ENCODE measurements around the gene ADAM12.

Gene ADAM12

GRCh38 chr10:126421756-126422256 lies 33.5 kb upstream of the ADAM12 start:
- peak; percentile 63 for DNase-seq (ENCODE audit: extremely low read depth, low read depth)
- TF ChIP-seq, protein P1, sequence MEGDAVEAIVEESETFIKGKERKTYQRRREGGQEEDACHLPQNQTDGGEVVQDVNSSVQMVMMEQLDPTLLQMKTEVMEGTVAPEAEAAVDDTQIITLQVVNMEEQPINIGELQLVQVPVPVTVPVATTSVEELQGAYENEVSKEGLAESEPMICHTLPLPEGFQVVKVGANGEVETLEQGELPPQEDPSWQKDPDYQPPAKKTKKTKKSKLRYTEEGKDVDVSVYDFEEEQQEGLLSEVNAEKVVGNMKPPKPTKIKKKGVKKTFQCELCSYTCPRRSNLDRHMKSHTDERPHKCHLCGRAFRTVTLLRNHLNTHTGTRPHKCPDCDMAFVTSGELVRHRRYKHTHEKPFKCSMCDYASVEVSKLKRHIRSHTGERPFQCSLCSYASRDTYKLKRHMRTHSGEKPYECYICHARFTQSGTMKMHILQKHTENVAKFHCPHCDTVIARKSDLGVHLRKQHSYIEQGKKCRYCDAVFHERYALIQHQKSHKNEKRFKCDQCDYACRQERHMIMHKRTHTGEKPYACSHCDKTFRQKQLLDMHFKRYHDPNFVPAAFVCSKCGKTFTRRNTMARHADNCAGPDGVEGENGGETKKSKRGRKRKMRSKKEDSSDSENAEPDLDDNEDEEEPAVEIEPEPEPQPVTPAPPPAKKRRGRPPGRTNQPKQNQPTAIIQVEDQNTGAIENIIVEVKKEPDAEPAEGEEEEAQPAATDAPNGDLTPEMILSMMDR (IDR thresholded peaks at IDR 0.05; ENCODE audit: low read depth, low read length, missing control alignments), result no peak
- H3K4me3 ChIP-seq (replicated peaks; ENCODE audit: low read depth, low read length), result no peak overlapping the region

DNA sequence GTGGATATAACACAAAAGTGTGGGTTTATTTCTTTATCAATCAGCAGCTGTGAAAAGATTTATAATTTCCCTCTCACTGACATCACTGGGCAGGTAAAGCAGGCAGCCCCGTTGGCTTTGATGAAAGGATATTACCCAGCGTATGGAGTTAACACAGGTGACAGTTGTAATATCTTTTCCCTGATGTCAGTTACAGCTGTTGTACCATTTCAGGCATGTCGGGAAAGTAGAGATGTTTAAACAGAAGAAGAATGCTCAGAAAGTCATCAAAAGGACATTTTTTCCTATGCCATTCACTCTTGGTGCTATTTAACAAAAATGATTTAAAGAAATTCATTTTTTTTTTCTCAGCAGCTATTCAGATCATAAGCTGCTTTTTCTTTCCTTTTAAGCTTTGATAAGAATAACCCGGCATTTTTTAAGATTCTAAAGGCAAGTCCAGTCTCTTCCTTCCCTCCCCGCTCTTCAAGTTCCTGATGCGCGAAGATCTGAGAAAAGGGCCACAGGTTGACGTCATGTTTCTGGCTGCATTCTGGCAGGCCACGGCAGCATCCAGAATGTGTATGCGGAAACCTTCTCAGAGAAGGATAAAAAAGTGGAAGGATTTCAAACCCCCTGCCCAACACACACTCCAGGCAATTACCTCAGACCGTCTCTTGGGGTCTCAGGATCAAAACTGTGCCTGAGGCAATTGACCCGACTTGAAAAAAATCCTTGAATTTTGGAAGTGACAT lies 32.5 kb upstream of the ADAM12 start:
- no peak overlapping the region for H3K4me3 ChIP-seq (replicated peaks; ENCODE audit: low read depth, low read length)
- TF ChIP-seq, protein P1 (IDR thresholded peaks at IDR 0.05; ENCODE audit: low read depth, low read length, missing control alignments), result no peak
- no peak for DNase-seq (ENCODE audit: extremely low read depth, low read depth)

DNA sequence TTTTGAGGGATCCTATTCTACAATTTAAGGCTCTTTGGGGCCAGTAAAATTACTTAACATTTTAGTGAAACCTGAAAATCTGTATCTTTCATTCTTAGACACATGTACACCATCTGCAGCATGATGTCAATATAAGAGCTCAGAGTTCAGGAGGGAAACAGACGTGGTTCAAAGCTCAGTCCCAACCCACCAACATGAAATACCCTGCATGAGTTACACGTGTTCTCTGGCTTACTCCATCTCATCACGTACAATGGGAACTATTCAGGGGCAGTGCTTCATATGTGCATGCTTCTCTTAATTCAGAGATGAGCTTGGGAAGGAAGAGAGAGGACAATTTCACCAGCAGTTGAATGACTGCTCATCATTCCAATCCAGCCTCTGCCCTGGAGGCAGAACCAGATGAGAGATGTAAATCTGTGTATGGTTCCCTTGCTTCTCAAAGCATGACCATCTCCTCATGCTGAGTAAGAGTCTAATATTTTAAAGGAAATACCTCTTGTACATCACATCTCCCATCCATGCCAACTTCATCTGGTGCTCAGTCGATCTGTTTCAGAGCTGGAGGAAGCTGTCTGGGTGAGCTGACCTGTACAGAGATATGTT lies 29.0 kb upstream of the ADAM12 start:
- DNase-seq (ENCODE audit: extremely low read depth, low read depth), result no peak

GRCh38 chr10:126409821-126410220 lies 21.5 kb upstream of the ADAM12 start:
- DNase-seq (ENCODE audit: extremely low read depth, low read depth), result no peak
- TF ChIP-seq, protein P1 (IDR thresholded peaks at IDR 0.05; ENCODE audit: low read depth, low read length, missing control alignments), result no peak
- no peak overlapping the region for H3K4me3 ChIP-seq (replicated peaks; ENCODE audit: low read depth, low read length)

More for the DNA sequence above, 29.0 kb upstream of the ADAM12 start:
- no peak overlapping the region for H3K4me3 ChIP-seq (replicated peaks; ENCODE audit: low read depth, low read length)
- TF ChIP-seq, protein P1 (IDR thresholded peaks at IDR 0.05; ENCODE audit: low read depth, low read length, missing control alignments), result no peak

DNA sequence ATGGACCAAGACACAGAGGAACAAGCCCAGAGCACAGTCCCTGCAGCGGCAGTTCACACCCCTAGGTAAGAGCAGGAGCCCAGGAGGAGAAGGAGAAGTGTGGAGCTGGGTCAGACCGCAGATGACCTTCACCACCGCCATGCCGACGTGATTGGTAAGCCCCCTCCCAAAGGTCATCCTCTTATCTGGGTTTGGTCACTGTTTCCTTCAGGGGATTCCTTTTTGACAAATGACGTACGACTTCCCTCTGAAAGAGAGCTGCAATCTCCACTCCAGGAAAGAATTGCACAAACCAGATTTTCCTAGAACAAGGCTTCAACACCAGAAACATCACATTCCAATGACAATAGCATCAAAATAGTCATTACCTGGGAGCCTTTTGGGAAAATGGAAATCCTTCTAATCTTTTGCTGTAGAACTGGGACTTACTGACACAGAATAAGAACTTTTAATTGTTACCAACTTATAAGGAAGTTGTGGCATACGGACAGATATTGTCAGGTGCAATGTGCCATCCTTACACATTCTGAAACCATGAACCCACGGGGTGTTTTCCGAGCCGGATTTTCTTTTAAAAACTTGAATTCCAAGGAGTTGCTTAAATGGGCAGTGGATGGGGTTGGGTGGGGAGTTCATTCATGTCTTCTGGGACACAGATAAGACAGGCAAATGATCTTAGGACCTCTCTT lies 20.8 kb upstream of the ADAM12 start:
- TF ChIP-seq, protein P1 (IDR thresholded peaks at IDR 0.05; ENCODE audit: low read depth, low read length, missing control alignments), result no peak
- DNase-seq (ENCODE audit: extremely low read depth, low read depth), result no peak
- H3K4me3 ChIP-seq (replicated peaks; ENCODE audit: low read depth, low read length), result no peak overlapping the region

- no peak for DNase-seq (ENCODE audit: extremely low read depth, low read depth)
- TF ChIP-seq, protein P1 (IDR thresholded peaks at IDR 0.05; ENCODE audit: low read depth, low read length, missing control alignments), result no peak
- H3K4me3 ChIP-seq (replicated peaks; ENCODE audit: low read depth, low read length), result no peak overlapping the region
Observed at GRCh38 chr10:126407831-126408230, 19.6 kb upstream of the ADAM12 start.
